Measurements from ENCODE around the gene IRF2. TPM values are rescaled to one million over a fixed set of nuclear protein-coding genes. Genes with fewer than 3 reads are reported as not detected.

The IRF2 gene
- total RNA-seq, 1 donor from 2014 or later, result 12.6 TPM

DNA sequence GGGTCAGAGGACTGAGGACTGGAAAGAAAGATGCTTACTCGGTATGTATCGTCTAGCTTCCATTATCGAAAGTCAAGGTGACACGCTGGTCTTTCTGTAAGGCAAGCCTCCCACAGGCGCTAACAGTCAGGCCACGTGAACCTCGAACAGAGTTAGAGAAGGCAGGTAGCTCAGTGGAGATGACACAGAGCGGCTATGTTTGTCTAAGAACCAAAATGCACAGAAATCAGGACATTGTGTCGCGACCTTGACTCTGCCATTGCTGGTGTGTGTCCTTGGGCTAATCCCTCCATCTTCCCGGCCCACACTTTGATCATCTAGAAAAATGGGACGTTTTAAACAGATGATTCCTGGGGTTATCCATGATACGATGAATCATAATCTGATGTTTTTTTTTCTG, 40.3 kb downstream of the IRF2 start:
- peaks cover 34% of the 10 kb centered on the region for H3K4me1 Mint-ChIP-seq

GRCh38 chr4:184433258-184433892, 41.0 kb downstream of the IRF2 start:
- Mint-ChIP-seq H3K9me3 (no peaks in the 10 kb centered on the region), H3K27ac (ENCODE audit: unreplicated experiment) (no peak overlapping the region), H3K4me3 (no peak overlapping the region), H3K27me3 (ENCODE audit: low read depth) (no peaks in the 10 kb centered on the region), H3K4me1 (peaks cover 30% of the 10 kb centered on the region), H3K36me3 (ENCODE audit: low read depth) (peaks cover 3% of the 10 kb centered on the region)
- TF ChIP-seq, protein P1, sequence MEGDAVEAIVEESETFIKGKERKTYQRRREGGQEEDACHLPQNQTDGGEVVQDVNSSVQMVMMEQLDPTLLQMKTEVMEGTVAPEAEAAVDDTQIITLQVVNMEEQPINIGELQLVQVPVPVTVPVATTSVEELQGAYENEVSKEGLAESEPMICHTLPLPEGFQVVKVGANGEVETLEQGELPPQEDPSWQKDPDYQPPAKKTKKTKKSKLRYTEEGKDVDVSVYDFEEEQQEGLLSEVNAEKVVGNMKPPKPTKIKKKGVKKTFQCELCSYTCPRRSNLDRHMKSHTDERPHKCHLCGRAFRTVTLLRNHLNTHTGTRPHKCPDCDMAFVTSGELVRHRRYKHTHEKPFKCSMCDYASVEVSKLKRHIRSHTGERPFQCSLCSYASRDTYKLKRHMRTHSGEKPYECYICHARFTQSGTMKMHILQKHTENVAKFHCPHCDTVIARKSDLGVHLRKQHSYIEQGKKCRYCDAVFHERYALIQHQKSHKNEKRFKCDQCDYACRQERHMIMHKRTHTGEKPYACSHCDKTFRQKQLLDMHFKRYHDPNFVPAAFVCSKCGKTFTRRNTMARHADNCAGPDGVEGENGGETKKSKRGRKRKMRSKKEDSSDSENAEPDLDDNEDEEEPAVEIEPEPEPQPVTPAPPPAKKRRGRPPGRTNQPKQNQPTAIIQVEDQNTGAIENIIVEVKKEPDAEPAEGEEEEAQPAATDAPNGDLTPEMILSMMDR (conservative IDR thresholded peaks at IDR 0.05), result no peak
- no peak for DNase-seq (ENCODE audit: low read depth, low spot score)

More for the DNA sequence above, 40.3 kb downstream of the IRF2 start:
- DNase-seq (ENCODE audit: low read depth, low spot score), result no peak
- Mint-ChIP-seq H3K36me3 (ENCODE audit: low read depth) (peaks cover 3% of the 10 kb centered on the region), H3K9me3 (no peaks in the 10 kb centered on the region), H3K27ac (ENCODE audit: unreplicated experiment) (peak overlapping the region; percentile 85), H3K4me3 (no peak overlapping the region), H3K27me3 (ENCODE audit: low read depth) (no peaks in the 10 kb centered on the region)
- TF ChIP-seq, protein P1 (conservative IDR thresholded peaks at IDR 0.05), result no peak

DNA sequence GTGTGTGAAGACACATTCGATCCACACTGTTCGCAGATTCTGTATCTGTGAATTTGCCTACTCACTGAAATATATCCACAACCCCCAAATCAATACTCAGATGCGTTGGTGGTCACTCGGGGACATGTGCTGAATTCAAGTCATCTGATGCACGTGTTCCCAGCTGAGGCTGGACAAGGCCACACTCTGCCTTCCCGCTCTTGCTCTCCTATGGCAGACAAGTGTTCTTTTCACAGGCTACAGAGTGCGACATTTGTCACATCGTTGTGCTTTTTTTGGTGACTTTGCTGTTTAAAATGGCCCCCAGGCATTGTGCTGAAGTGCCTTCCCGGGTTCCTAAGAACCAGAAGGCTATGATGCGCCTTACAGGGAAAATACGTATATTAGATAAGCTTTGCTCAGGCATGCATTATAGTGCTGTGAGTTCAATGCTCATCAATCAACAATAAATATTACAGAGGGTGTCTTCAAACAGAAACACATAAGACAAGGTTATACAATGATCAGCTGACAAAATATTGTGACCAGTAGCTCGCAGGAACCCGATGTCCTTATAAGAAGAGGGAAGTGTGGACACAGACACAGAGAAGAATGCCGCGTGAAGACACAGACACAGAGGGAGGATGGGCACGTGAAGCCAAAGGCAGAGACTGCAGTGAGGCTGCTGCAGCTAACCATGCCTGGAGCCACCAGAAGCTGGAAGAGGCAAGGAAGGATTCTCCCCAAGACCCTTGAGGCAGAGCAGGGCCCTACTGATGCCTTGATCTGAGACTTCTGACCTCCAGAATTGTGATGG, 42.0 kb downstream of the IRF2 start:
- no peak for DNase-seq (ENCODE audit: low read depth, low spot score)
- H3K4me1 Mint-ChIP-seq, result peaks cover 30% of the 10 kb centered on the region
- peaks cover 3% of the 10 kb centered on the region for H3K36me3 Mint-ChIP-seq (ENCODE audit: low read depth)
- H3K27ac Mint-ChIP-seq (ENCODE audit: unreplicated experiment), result peak overlapping the region; percentile 22
- no peak overlapping the region for H3K4me3 Mint-ChIP-seq
- no peaks in the 10 kb centered on the region for H3K9me3 Mint-ChIP-seq
- TF ChIP-seq, protein P1 (conservative IDR thresholded peaks at IDR 0.05), result no peak
- no peaks in the 10 kb centered on the region for H3K27me3 Mint-ChIP-seq (ENCODE audit: low read depth)

GRCh38 chr4:184430163-184430562, 44.2 kb downstream of the IRF2 start:
- DNase-seq (ENCODE audit: low read depth, low spot score), result no peak
- Mint-ChIP-seq H3K27me3 (ENCODE audit: low read depth) (no peaks in the 10 kb centered on the region), H3K4me1 (peaks cover 30% of the 10 kb centered on the region), H3K27ac (ENCODE audit: unreplicated experiment) (no peak overlapping the region), H3K9me3 (no peaks in the 10 kb centered on the region), H3K4me3 (no peak overlapping the region), H3K36me3 (ENCODE audit: low read depth) (peaks cover 9% of the 10 kb centered on the region)
- TF ChIP-seq, protein P1 (conservative IDR thresholded peaks at IDR 0.05), result no peak

DNA sequence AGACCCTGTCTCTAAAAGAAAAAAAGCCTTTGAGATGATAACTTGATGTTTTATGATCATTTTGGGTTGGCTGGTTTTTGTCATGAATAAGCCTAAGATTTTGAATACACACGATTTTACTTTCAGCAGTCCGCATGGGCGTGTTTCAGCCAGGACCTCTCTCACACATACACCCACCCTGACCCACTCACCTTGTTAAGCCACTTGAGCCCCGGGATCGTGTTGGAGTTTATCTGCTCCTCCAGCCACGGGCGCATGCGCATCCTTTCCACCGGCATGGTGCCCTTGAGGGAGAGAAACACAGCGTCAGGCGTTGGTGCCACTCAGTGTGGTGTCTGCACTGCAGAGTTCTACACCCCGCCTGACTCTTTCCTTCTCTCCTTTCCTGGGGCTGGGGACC, 45.6 kb downstream of the IRF2 start:
- no peak overlapping the region for H3K4me3 Mint-ChIP-seq
- no peaks in the 10 kb centered on the region for H3K27me3 Mint-ChIP-seq (ENCODE audit: low read depth)
- no peak for DNase-seq (ENCODE audit: low read depth, low spot score)
- peaks cover 13% of the 10 kb centered on the region for H3K36me3 Mint-ChIP-seq (ENCODE audit: low read depth)
- TF ChIP-seq, protein P1 (conservative IDR thresholded peaks at IDR 0.05), result no peak
- no peak overlapping the region for H3K27ac Mint-ChIP-seq (ENCODE audit: unreplicated experiment)
- no peaks in the 10 kb centered on the region for H3K9me3 Mint-ChIP-seq
- H3K4me1 Mint-ChIP-seq, result peaks cover 30% of the 10 kb centered on the region

Data from neural crest cell (in vitro differentiated cells).